ENCODE results near the gene TBC1D1.

TBC1D1 gene

GRCh38 chr4:37994569-37994968 lies 103.7 kb downstream of the TBC1D1 start:
- no peak for DNase-seq (ENCODE audit: low spot score)

- no peak for DNase-seq (ENCODE audit: low spot score)
Measured at GRCh38 chr4:37995299-37995821, 104.5 kb downstream of the TBC1D1 start.

- DNase-seq (ENCODE audit: low spot score): no peak
Measured at GRCh38 chr4:37995981-37996775, 105.3 kb downstream of the TBC1D1 start.

- no peak for DNase-seq (ENCODE audit: low spot score)
Measured at GRCh38 chr4:37998226-37998625, 107.3 kb downstream of the TBC1D1 start.

- DNase-seq (ENCODE audit: low spot score): no peak
Measured at GRCh38 chr4:37999000-37999716, 108.3 kb downstream of the TBC1D1 start.

- DNase-seq (ENCODE audit: low spot score): no peak
Measured at GRCh38 chr4:37999965-38000364, 109.1 kb downstream of the TBC1D1 start.

- no peak for DNase-seq (ENCODE audit: low spot score)
Measured at GRCh38 chr4:38001927-38002326, 111.0 kb downstream of the TBC1D1 start.

GRCh38 chr4:38002451-38003071 lies 111.7 kb downstream of the TBC1D1 start:
- DNase-seq (ENCODE audit: low spot score): no peak

GRCh38 chr4:38003102-38003501 lies 112.2 kb downstream of the TBC1D1 start:
- no peak for DNase-seq (ENCODE audit: low spot score)

GRCh38 chr4:38003628-38004027 lies 112.7 kb downstream of the TBC1D1 start:
- no peak for DNase-seq (ENCODE audit: low spot score)

GRCh38 chr4:38004062-38004461 lies 113.2 kb downstream of the TBC1D1 start:
- no peak for DNase-seq (ENCODE audit: low spot score)

- no peak for DNase-seq (ENCODE audit: low spot score)
Measured at GRCh38 chr4:38004887-38005286, 114.0 kb downstream of the TBC1D1 start.

GRCh38 chr4:38005637-38006036 lies 114.8 kb downstream of the TBC1D1 start:
- no peak for DNase-seq (ENCODE audit: low spot score)

- no peak for DNase-seq (ENCODE audit: low spot score)
Measured at GRCh38 chr4:38007645-38008044, 116.8 kb downstream of the TBC1D1 start.

- no peak for DNase-seq (ENCODE audit: low spot score)
Measured at GRCh38 chr4:38008571-38009021, 117.7 kb downstream of the TBC1D1 start.

GRCh38 chr4:38009421-38009820 lies 118.5 kb downstream of the TBC1D1 start:
- DNase-seq (ENCODE audit: low spot score): no peak

GRCh38 chr4:38009949-38010348 lies 119.1 kb downstream of the TBC1D1 start:
- no peak for DNase-seq (ENCODE audit: low spot score)

- no peak for DNase-seq (ENCODE audit: low spot score)
Measured at GRCh38 chr4:38011511-38012162, 120.8 kb downstream of the TBC1D1 start.

GRCh38 chr4:38013461-38014366 lies 122.8 kb downstream of the TBC1D1 start:
- DNase-seq (ENCODE audit: low spot score): no peak

- DNase-seq (ENCODE audit: low spot score): no peak
Measured at GRCh38 chr4:38014421-38014852, 123.6 kb downstream of the TBC1D1 start.

GRCh38 chr4:38015886-38016515 lies 125.1 kb downstream of the TBC1D1 start:
- DNase-seq (ENCODE audit: low spot score): no peak
